K562 (cell line): ENCODE results near the gene GSTA2. TPM values are rescaled to one million over a fixed set of nuclear protein-coding genes. Genes with fewer than 3 reads are reported as not detected.

Experiments
- ATAC-seq: fragments of 200-7000 bp; cut with Tn5 transposase; 3 replicates; pipeline ENCODE4 v1.9.1; 2020; ENCODE audit warnings: moderate library complexity
- BruUV-seq: library from RNA; stranded (reverse); fragments of 400-500 nt; replicated peaks from 2 replicates; lab custom pipeline; 2021; lab: Mats Ljungman, UMichigan
- CTCF ChIA-PET: fragments of 300-600 bp; formaldehyde crosslinking; extraction: SDS; loops from one replicate; lab custom pipeline; 2021; ENCODE audit warnings: low intra/inter-chr PET ratio; lab: Yijun Ruan, JAX
- POLR2A ChIA-PET: fragments of 300-600, 350-650 bp; sonication (Branson Sonifier 250); formaldehyde crosslinking; extraction: SDS; loops from one replicate; lab custom pipeline; 2021; ENCODE audit warnings: antibody characterized with exemption, inconsistent platforms; lab: Yijun Ruan, JAX
- DNase-seq, 4 experiments: peaks; one replicate each; pipeline versions ENCODE4 v3.0.0 to v3.0.0-alpha.2; 2011 to 2018; ENCODE audit warnings: low spot score in 3 of 4, mixed read lengths in 3 of 4; ENCODE audit errors: extremely low read depth in 1 of 4
- FAIRE-seq: peaks from 2 replicates; lab custom pipeline; 2011; peaks lifted over from hg19 to GRCh38; lab: Jason Lieb, UNC
- H2AFZ ChIP-seq: 2 replicates; pipeline ENCODE4 v1.6.0; 2011; ENCODE audit warnings: low read depth, low read length, control low read depth, inconsistent platforms
- H3K27ac ChIP-seq: fragments of 200-600 bp; 3 replicates; pipeline ENCODE4 v1.8.0; 2011; ENCODE audit warnings: low read depth, mild to moderate bottlenecking, control low read depth, inconsistent platforms, low read length, moderate library complexity, mixed read lengths; ENCODE audit errors: extremely low read depth
- H3K27me3 ChIP-seq, 2 experiments: fragments of 300-600 bp in 1 of 2; 2 replicates in 1 of 2; 3 replicates in 1 of 2; pipeline versions ENCODE4 v1.6.0 to v1.8.0; 2011; ENCODE audit warnings: inconsistent platforms in 2 of 2, low read length in 2 of 2, mild to moderate bottlenecking in 1 of 2, mixed read lengths in 1 of 2, moderate library complexity in 1 of 2; ENCODE audit not compliant: control insufficient read depth in 2 of 2, insufficient read depth in 2 of 2
- H3K36me3 ChIP-seq: fragments of 300-600 bp; 3 replicates; pipeline ENCODE4 v1.8.0; 2011; ENCODE audit warnings: mild to moderate bottlenecking, low read length, inconsistent platforms; ENCODE audit not compliant: control insufficient read depth, insufficient read depth
- H3K4me1 ChIP-seq, 2 experiments: fragments of 200-600 bp in 1 of 2; replicated peaks in 1 of 2; 2 replicates in 1 of 2; 3 replicates in 1 of 2; pipeline versions ENCODE4 v1.5.1 to v1.8.0; 2011; ENCODE audit warnings: inconsistent platforms in 2 of 2, low read length in 2 of 2, mild to moderate bottlenecking in 1 of 2, mixed read lengths in 1 of 2, moderate library complexity in 1 of 2; ENCODE audit not compliant: control insufficient read depth in 2 of 2, insufficient read depth in 2 of 2
- H3K4me2 ChIP-seq: 2 replicates; pipeline ENCODE4 v1.6.1; 2011; ENCODE audit warnings: low read length, control low read depth, inconsistent platforms, mixed read lengths; ENCODE audit not compliant: insufficient read depth
- H3K4me3 ChIP-seq: fragments of 200-600 bp; sonication (generic), shearing (Covaris generic); 2 replicates; pipeline ENCODE4 v1.5.1; 2016; ENCODE audit warnings: control low read depth, inconsistent platforms
- H3K79me2 ChIP-seq: fragments of 200-600 bp; 3 replicates; pipeline ENCODE4 v1.8.0; 2011; ENCODE audit warnings: low read length, inconsistent platforms; ENCODE audit not compliant: control insufficient read depth, insufficient read depth
- H3K9ac ChIP-seq, 2 experiments: 2 replicates each; pipeline versions ENCODE4 v1.6.0 to v1.6.1; 2011; ENCODE audit warnings: low read depth in 2 of 2, low read length in 2 of 2, control low read depth in 1 of 2, inconsistent platforms in 1 of 2, mild to moderate bottlenecking in 1 of 2, mixed read lengths in 1 of 2; ENCODE audit not compliant: insufficient read depth in 1 of 2
- H3K9me1 ChIP-seq: one replicate; pipeline ENCODE4 v1.6.0; 2011; ENCODE audit warnings: inconsistent platforms, mild to moderate bottlenecking, low read length, moderate library complexity; ENCODE audit not compliant: control insufficient read depth, insufficient read depth
- H3K9me3 ChIP-seq: replicated peaks from 2 replicates; pipeline ENCODE4 v1.5.1; 2011; ENCODE audit warnings: low read depth, low read length, inconsistent platforms; ENCODE audit not compliant: control insufficient read depth, insufficient read depth
- H4K20me1 ChIP-seq: replicated peaks from 2 replicates; pipeline ENCODE4 v1.6.1; 2011; ENCODE audit warnings: low read length, inconsistent platforms, mixed read lengths; ENCODE audit not compliant: control insufficient read depth, insufficient read depth
- CHD1 ChIP-seq: fragments of 200-600 bp; sonication (generic); IDR thresholded peaks from one replicate; pipeline ENCODE4 v1.6.1; 2012; ENCODE audit warnings: mild to moderate bottlenecking, moderate library complexity, low read length, inconsistent platforms
- KAT7 ChIP-seq: sonication (generic); formaldehyde crosslinking; IDR thresholded peaks from 2 replicates; pipeline ENCODE4 v1.8.0; 2022; ENCODE audit warnings: missing genetic modification reagents, mild to moderate bottlenecking, borderline replicate concordance
- NR2C1 ChIP-seq, 2 experiments: fragments of 450-650 bp; IDR thresholded peaks; 2 replicates each; pipeline ENCODE4 v1.6.1; 2017; ENCODE audit warnings: mild to moderate bottlenecking in 2 of 2, antibody characterized with exemption in 1 of 2, inconsistent platforms in 1 of 2, missing compliant biosample characterization in 1 of 2, missing genetic modification characterization in 1 of 2
- NUFIP1 ChIP-seq: fragments of 450-650 bp; IDR thresholded peaks from 2 replicates; pipeline ENCODE4 v1.6.1; 2018; ENCODE audit not compliant: partially characterized antibody
- RBBP5 ChIP-seq: fragments of 200-600 bp; sonication (generic); IDR thresholded peaks from 2 replicates; pipeline ENCODE4 v1.6.1; 2012; ENCODE audit warnings: borderline replicate concordance, mild to moderate bottlenecking, low read length, control low read depth, inconsistent platforms; ENCODE audit not compliant: insufficient read depth, poor library complexity, severe bottlenecking
- SMC3 ChIP-seq: conservative IDR thresholded peaks from 2 replicates; pipeline ENCODE4 v1.6.1; 2011; ENCODE audit warnings: low read depth, low read length, improper control_type of control experiment; ENCODE audit not compliant: insufficient read depth
- ZBTB1 ChIP-seq: sonication (generic); formaldehyde crosslinking; IDR thresholded peaks from 2 replicates; pipeline ENCODE4 v1.8.1; 2023; ENCODE audit warnings: missing genetic modification reagents, low read depth, mild to moderate bottlenecking, borderline replicate concordance
- ZNF217 ChIP-seq: sonication (generic); formaldehyde crosslinking; IDR thresholded peaks from 2 replicates; pipeline ENCODE4 v1.8.0; 2022; ENCODE audit warnings: mild to moderate bottlenecking, missing genetic modification reagents
- ZNF668 ChIP-seq: fragments of 250-450 bp; sonication (Bioruptor Pico); IDR thresholded peaks from 2 replicates; pipeline ENCODE4 v1.8.0; 2022; ENCODE audit warnings: mild to moderate bottlenecking, inconsistent platforms
- WGBS: fragments of 100-300 bp; shearing (Covaris generic); methylation state at CpG from one replicate; pipeline ENCODE4 v1.1.6; 2016; ENCODE audit warnings: low coverage, mixed read lengths; ENCODE audit not compliant: insufficient coverage; ENCODE audit errors: missing lambda C conversion rate; 5-methylcytosine and 5-hydroxymethylcytosine counted together
- in situ Hi-C: fragments of 300-500 bp; cut with MboI; formaldehyde crosslinking; loops from 4 replicates; pipeline ENCODE4 v1.15.0; 2018; ENCODE audit warnings: inconsistent platforms, mixed read lengths
- intact Hi-C: fragments of 100-400 bp; cut with micrococcal nuclease; formaldehyde crosslinking; loops from 2 replicates; pipeline ENCODE4 v1.14.2; 2022
- polyA plus RNA-seq, 8 experiments: library from polyadenylated mRNA; depleted of rRNA in 4 of 8; stranded (reverse) in 5 of 8; unstranded in 3 of 8; fragments of >200 nt; fragmentation: Nextera tagmentation in 2 of 8; fragmentation: Illumina TruSeq in 1 of 8; extraction: Ambion mirVana in 2 of 8; extraction: Trizol in 1 of 8; gene quantifications; 2 replicates each; pipeline versions ENCODE4 v1.2.1 to v1.2.3, GENCODE V29; 2011 to 2014; ENCODE audit warnings: inconsistent platforms in 1 of 8, missing spikeins in 1 of 8
- total RNA-seq, 7 experiments: library from RNA; depleted of rRNA in 6 of 7; stranded (reverse); fragments of >200 nt in 6 of 7; fragmentation: Illumina TruSeq in 2 of 7; extraction: Trizol in 2 of 7; gene quantifications; 2 replicates each; pipeline versions ENCODE4 v1.2.1 to v1.2.3, GENCODE V29; 2011 to 2021; ENCODE audit warnings: low replicate concordance in 1 of 7
- TF ChIP-seq, protein P1 (sequence below), 2 experiments: fragments of 450-650 bp in 1 of 2; IDR thresholded peaks; 2 replicates each; pipeline ENCODE4 v1.6.1; 2011 to 2017; ENCODE audit warnings: low read depth in 2 of 2, antibody characterized with exemption in 1 of 2, borderline replicate concordance in 1 of 2, low read length in 1 of 2, mild to moderate bottlenecking in 1 of 2, mixed read lengths in 1 of 2; ENCODE audit not compliant: control insufficient read depth in 1 of 2
- TF ChIP-seq, protein P2 (sequence below): fragments of 450-650 bp; IDR thresholded peaks from 2 replicates; pipeline ENCODE4 v1.6.1; 2016; ENCODE audit warnings: missing biosample characterization, missing genetic modification characterization
- TF ChIP-seq, protein P3 (sequence below): sonication (generic); formaldehyde crosslinking; IDR thresholded peaks from 2 replicates; pipeline ENCODE4 v1.8.0; 2022; ENCODE audit warnings: mild to moderate bottlenecking, missing genetic modification reagents
- TF ChIP-seq, protein P4 (sequence below): sonication (generic); formaldehyde crosslinking; IDR thresholded peaks from 2 replicates; pipeline ENCODE4 v1.9.0; 2022; ENCODE audit warnings: mild to moderate bottlenecking, missing genetic modification reagents

Gene GSTA2
- total and polyA plus RNA-seq, 9 of the 15 experiments (the other 6 are each of a cell fraction or from before 2014, with no cell fraction given) = 0.11 to 0.24 (median 0.14) TPM; not detected in 3

GRCh38 chr6:52746213-52746612 is 17.1 kb downstream of the GSTA2 start (continued):
- TF ChIP-seq, protein P1, sequence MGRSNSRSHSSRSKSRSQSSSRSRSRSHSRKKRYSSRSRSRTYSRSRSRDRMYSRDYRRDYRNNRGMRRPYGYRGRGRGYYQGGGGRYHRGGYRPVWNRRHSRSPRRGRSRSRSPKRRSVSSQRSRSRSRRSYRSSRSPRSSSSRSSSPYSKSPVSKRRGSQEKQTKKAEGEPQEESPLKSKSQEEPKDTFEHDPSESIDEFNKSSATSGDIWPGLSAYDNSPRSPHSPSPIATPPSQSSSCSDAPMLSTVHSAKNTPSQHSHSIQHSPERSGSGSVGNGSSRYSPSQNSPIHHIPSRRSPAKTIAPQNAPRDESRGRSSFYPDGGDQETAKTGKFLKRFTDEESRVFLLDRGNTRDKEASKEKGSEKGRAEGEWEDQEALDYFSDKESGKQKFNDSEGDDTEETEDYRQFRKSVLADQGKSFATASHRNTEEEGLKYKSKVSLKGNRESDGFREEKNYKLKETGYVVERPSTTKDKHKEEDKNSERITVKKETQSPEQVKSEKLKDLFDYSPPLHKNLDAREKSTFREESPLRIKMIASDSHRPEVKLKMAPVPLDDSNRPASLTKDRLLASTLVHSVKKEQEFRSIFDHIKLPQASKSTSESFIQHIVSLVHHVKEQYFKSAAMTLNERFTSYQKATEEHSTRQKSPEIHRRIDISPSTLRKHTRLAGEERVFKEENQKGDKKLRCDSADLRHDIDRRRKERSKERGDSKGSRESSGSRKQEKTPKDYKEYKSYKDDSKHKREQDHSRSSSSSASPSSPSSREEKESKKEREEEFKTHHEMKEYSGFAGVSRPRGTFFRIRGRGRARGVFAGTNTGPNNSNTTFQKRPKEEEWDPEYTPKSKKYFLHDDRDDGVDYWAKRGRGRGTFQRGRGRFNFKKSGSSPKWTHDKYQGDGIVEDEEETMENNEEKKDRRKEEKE (IDR thresholded peaks at IDR 0.05; ENCODE audit: borderline replicate concordance in 1 of 2, control insufficient read depth in 1 of 2, low read depth in 2 of 2, low read length in 1 of 2) = no peak
- no peak for TF ChIP-seq RBBP5
- TF ChIP-seq, protein P2, sequence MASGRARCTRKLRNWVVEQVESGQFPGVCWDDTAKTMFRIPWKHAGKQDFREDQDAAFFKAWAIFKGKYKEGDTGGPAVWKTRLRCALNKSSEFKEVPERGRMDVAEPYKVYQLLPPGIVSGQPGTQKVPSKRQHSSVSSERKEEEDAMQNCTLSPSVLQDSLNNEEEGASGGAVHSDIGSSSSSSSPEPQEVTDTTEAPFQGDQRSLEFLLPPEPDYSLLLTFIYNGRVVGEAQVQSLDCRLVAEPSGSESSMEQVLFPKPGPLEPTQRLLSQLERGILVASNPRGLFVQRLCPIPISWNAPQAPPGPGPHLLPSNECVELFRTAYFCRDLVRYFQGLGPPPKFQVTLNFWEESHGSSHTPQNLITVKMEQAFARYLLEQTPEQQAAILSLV (tag) = no peak

- Histone ChIP-seq H3K27ac (no peak overlapping the region), H3K27me3 (no peaks in the 10 kb centered on the region; a peak in 1 of 5 replicates), H4K20me1 (no peaks in the 10 kb centered on the region), H2AFZ (no peak overlapping the region), H3K4me1 (peaks cover 0 to 7% of the 10 kb centered on the region in 2 experiments; a peak in 2 of 5 replicates), H3K9me1 (no peaks in the 10 kb centered on the region), H3K4me2 (no peak overlapping the region), H3K36me3 (no peaks in the 10 kb centered on the region), H3K4me3 (no peak overlapping the region), H3K79me2 (no peaks in the 10 kb centered on the region), H3K9ac (no peak overlapping the region), H3K9me3 (0 out of 2 replicates have a peak, but pooled peaks cover 1% of the 10 kb centered on the region)
- ATAC-seq (no peak), DNase-seq (no peak), FAIRE-seq (no peak)
- TF ChIP-seq, protein P3, sequence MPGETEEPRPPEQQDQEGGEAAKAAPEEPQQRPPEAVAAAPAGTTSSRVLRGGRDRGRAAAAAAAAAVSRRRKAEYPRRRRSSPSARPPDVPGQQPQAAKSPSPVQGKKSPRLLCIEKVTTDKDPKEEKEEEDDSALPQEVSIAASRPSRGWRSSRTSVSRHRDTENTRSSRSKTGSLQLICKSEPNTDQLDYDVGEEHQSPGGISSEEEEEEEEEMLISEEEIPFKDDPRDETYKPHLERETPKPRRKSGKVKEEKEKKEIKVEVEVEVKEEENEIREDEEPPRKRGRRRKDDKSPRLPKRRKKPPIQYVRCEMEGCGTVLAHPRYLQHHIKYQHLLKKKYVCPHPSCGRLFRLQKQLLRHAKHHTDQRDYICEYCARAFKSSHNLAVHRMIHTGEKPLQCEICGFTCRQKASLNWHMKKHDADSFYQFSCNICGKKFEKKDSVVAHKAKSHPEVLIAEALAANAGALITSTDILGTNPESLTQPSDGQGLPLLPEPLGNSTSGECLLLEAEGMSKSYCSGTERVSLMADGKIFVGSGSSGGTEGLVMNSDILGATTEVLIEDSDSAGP = no peak
- no peak for TF ChIP-seq KAT7 (CRISPR knock-in tag)
- no peak for TF ChIP-seq ZNF217 (CRISPR knock-in tag)
- TF ChIP-seq, protein P4, sequence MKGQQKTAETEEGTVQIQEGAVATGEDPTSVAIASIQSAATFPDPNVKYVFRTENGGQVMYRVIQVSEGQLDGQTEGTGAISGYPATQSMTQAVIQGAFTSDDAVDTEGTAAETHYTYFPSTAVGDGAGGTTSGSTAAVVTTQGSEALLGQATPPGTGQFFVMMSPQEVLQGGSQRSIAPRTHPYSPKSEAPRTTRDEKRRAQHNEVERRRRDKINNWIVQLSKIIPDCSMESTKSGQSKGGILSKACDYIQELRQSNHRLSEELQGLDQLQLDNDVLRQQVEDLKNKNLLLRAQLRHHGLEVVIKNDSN (CRISPR knock-in tag) = no peak
- TF ChIP-seq NR2C1 (IDR thresholded peaks at IDR 0.05) = no peak
- no peak for TF ChIP-seq NR2C1 (tag; IDR thresholded peaks at IDR 0.05)
- TF ChIP-seq CHD1 = no peak
- no peak for TF ChIP-seq ZBTB1 (CRISPR knock-in tag)
- no peak for TF ChIP-seq ZNF668 (CRISPR knock-in tag)
- TF ChIP-seq SMC3 = no peak
- no peak for TF ChIP-seq NUFIP1
- intact Hi-C loops (no loop called here), in situ Hi-C loops (no loop called here)
- CTCF ChIA-PET = no interaction called here
- BruUV-seq = no TSS peak
- POLR2A ChIA-PET = no interaction called here
- 5% methylated on average over 1 of the region's 1 CpG for WGBS
Measured at GRCh38 chr6:52745764-52746201, 17.5 kb downstream of the GSTA2 start.
